ENCODE results near the gene MPZL2.

GRCh38 chr11:118233377-118233776, 30.7 kb downstream of the MPZL2 start:
- TF ChIP-seq CTCF (IDR thresholded peaks at IDR 0.05; ENCODE audit: insufficient read depth, low read length): no peak
- no peak for TF ChIP-seq POLR2AphosphoS5 (IDR thresholded peaks at IDR 0.05; ENCODE audit: low read depth)
- TF ChIP-seq REST (IDR thresholded peaks at IDR 0.05; ENCODE audit: insufficient replicate concordance, low read depth): no peak

All from HL-60 (cell line).